ENCODE results near the gene ATXN1. TPM values are rescaled to one million over a fixed set of nuclear protein-coding genes. Genes with fewer than 3 reads are reported as not detected.

The ATXN1 gene
- total RNA-seq, 1 experiment from 2014 or later: 5.6 TPM

DNA sequence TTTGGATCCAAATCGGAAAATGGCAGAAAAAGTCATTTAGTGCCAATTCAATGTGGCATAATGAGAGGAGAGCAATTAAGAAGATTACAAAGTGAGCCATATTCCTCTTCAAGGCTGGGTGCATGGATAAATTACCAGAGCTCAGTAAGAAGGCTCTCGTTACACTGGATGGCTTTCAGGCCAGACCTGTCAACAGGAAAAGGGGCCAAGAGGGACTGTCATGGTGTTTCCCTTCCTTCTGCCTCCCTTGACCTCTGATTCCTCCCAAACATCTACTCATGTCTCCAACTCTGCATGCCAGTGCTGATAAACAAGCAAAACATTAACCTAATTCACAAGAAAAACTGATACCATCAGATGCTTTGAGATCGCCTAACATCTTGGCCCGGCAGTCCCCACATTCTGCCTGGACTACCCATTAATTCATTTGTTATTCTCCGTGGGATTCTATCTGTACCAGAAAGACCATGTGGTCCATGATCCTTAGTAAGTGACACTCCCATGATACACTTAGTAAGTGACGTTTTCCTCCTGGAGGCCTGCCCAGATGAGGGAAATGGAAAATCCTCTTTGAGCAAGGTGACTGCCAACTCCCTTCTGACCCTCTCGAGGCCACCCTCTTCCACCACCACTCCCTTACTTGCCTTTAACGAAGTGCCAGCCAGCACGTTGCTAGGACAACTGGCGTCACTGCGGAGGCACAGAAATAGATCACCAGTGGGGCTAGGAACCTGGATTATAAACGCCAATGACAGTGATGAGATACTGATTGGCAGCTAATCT, 283.7 kb downstream of the ATXN1 start:
- no peak overlapping the region for H3K4ac ChIP-seq (ENCODE audit: low read depth, low read length)
- H3K4me2 ChIP-seq (ENCODE audit: insufficient read depth, insufficient read length, low read length): no peak overlapping the region
- no peak overlapping the region for H4K91ac ChIP-seq (ENCODE audit: insufficient read length, low read depth, low read length)
- H3K9ac ChIP-seq (ENCODE audit: extremely low read depth, insufficient read length, low read length): no peak overlapping the region
- no peaks in the 10 kb centered on the region for H3K23me2 ChIP-seq (ENCODE audit: insufficient read length, low read depth, low read length, poor library complexity, severe bottlenecking)
- WGBS (ENCODE audit: extremely low coverage, insufficient read length, low lambda C conversion rate): no CpG with 5 or more reads among the region's 12 CpGs
- H3K27me3 ChIP-seq (ENCODE audit: insufficient read depth, low read length): no peaks in the 10 kb centered on the region
- no peak overlapping the region for H2BK120ac ChIP-seq (ENCODE audit: low read depth, low read length, poor library complexity, severe bottlenecking)
- H3K56ac ChIP-seq (ENCODE audit: insufficient read length, low read depth, low read length): no peak overlapping the region
- no peaks in the 10 kb centered on the region for H4K20me1 ChIP-seq (ENCODE audit: control insufficient read depth, insufficient read depth, insufficient read length)
- H3K23ac ChIP-seq (ENCODE audit: insufficient read length, low read depth, low read length): no peak overlapping the region
- no peak overlapping the region for H3K18ac ChIP-seq (ENCODE audit: insufficient read length, low read depth, low read length)
- no peaks in the 10 kb centered on the region for H3K79me2 ChIP-seq (ENCODE audit: insufficient read depth, low read length)
- H2BK5ac ChIP-seq (ENCODE audit: insufficient read length, low read length): no peak overlapping the region
- Mint-ChIP-seq H3K4me3 (no peak overlapping the region), H3K36me3 (ENCODE audit: insufficient read depth in 1 of 3, low read depth in 3 of 3) (peaks cover 0 to 2% (median 1%) of the 10 kb centered on the region in 3 experiments; a peak in 2 of 7 replicates), H3K27me3 (ENCODE audit: low read depth) (no peaks in the 10 kb centered on the region), H3K9me3 (peaks cover 3 to 4% of the 10 kb centered on the region in 2 experiments; a peak in 3 of 5 replicates), H3K4me1 (no peaks in the 10 kb centered on the region), H3K27ac (no peak overlapping the region)
- H2AK5ac ChIP-seq (ENCODE audit: insufficient read length, low read length): no peak overlapping the region
- DNase-seq: no peak
- H2BK15ac ChIP-seq (ENCODE audit: low read depth, low read length): no peak overlapping the region
- H3K4me1 ChIP-seq (ENCODE audit: insufficient read depth, low read length): no peaks in the 10 kb centered on the region
- H3T11ph ChIP-seq (ENCODE audit: low read length): no peak overlapping the region
- no peaks in the 10 kb centered on the region for H3K9me3 ChIP-seq (ENCODE audit: control insufficient read depth, low read depth, low read length)
- no peaks in the 10 kb centered on the region for H3K79me1 ChIP-seq (ENCODE audit: insufficient read depth, low read depth, low read length, poor library complexity, severe bottlenecking)
- H3K14ac ChIP-seq (ENCODE audit: insufficient read depth, low read length): no peak overlapping the region
- H2BK12ac ChIP-seq (ENCODE audit: insufficient read length, low read depth, low read length): no peak overlapping the region
- no peak overlapping the region for H2AFZ ChIP-seq (ENCODE audit: low read length)
- H3K27ac ChIP-seq (ENCODE audit: insufficient read length, low read depth, low read length): no peak overlapping the region
- TF ChIP-seq, protein P1, sequence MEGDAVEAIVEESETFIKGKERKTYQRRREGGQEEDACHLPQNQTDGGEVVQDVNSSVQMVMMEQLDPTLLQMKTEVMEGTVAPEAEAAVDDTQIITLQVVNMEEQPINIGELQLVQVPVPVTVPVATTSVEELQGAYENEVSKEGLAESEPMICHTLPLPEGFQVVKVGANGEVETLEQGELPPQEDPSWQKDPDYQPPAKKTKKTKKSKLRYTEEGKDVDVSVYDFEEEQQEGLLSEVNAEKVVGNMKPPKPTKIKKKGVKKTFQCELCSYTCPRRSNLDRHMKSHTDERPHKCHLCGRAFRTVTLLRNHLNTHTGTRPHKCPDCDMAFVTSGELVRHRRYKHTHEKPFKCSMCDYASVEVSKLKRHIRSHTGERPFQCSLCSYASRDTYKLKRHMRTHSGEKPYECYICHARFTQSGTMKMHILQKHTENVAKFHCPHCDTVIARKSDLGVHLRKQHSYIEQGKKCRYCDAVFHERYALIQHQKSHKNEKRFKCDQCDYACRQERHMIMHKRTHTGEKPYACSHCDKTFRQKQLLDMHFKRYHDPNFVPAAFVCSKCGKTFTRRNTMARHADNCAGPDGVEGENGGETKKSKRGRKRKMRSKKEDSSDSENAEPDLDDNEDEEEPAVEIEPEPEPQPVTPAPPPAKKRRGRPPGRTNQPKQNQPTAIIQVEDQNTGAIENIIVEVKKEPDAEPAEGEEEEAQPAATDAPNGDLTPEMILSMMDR (conservative IDR thresholded peaks at IDR 0.05): no peak
- H4K5ac ChIP-seq (ENCODE audit: insufficient read length, low read depth, low read length): no peak overlapping the region
- no peak overlapping the region for H4K8ac ChIP-seq (replicated peaks; ENCODE audit: insufficient read length, low read depth, low read length)
- H2BK20ac ChIP-seq (ENCODE audit: low read depth, low read length, poor library complexity, severe bottlenecking): no peak overlapping the region
